Adrenal gland (tissue), 5 donors: ENCODE measurements around the gene MNAT1.

Source experiments
- CTCF ChIP-seq, 6 experiments: fragments of 450-650 bp in 4 of 6; fragments of 200-600 bp in 2 of 6; sonication (generic) in 1 of 6; IDR thresholded peaks; 1 replicate in 5 of 6; 2 replicates in 1 of 6; pipeline versions ENCODE4 v1.5.1 to v1.8.0; 2016 to 2021; ENCODE audit warnings: antibody characterized with exemption in 6 of 6, mild to moderate bottlenecking in 2 of 6, moderate library complexity in 1 of 6
- POLR2A ChIP-seq, 2 donors: fragments of 450-650 bp; IDR thresholded peaks; one replicate each; pipeline ENCODE4 v1.6.1; 2017; ENCODE audit warnings: antibody characterized with exemption in 2 of 2, mild to moderate bottlenecking in 2 of 2, moderate library complexity in 1 of 2
- donor health status: DM: no; HTN: no; CAD: no.

DNA sequence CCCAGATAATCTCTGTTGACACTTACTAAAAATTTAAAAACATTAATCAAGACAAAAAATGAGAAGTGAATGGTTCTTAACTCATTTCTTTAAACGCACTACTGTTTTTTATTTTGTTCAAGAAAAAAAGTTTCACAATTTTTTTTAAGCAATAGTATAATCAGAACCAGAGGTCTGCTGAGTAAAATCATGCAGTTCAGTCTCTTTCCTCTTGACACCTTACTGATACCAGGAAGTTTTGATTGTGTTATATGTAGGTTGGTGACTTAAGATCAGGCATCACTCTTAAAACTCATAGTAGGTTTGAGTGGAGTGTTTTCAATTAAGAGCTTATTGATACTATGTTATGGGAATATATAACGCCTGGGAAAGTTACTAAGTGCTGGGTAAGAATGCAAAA, 125.0 kb downstream of the MNAT1 start:
- TF ChIP-seq CTCF (IDR thresholded peaks at IDR 0.05), result no peak
- no peak for TF ChIP-seq POLR2A (IDR thresholded peaks at IDR 0.05)
